Astrocyte (in vitro differentiated cells and primary cell): ENCODE results near the gene TGFB1I1. TPM values are rescaled to one million over a fixed set of nuclear protein-coding genes. Genes with fewer than 3 reads are reported as not detected.
A peak's percentile ranks its signal among the peaks of the same experiment; 100 is the strongest.

Experiments
- DNase-seq: peaks from one replicate; pipeline ENCODE4 v3.0.0-alpha.2; 2010; ENCODE audit warnings: low read depth
- FAIRE-seq: peaks from 2 replicates; lab custom pipeline; 2011; peaks lifted over from hg19 to GRCh38; lab: Jason Lieb, UNC
- H2AFZ ChIP-seq: 2 replicates; pipeline ENCODE4 v1.6.0; 2012; ENCODE audit warnings: low read depth, low read length, inconsistent platforms
- H3K27ac ChIP-seq: 2 replicates; pipeline ENCODE4 v1.5.1; 2011; ENCODE audit warnings: low read depth, low read length, inconsistent platforms
- H3K27me3 ChIP-seq: 2 replicates; pipeline ENCODE4 v1.6.0; 2011; ENCODE audit warnings: low read length, inconsistent platforms; ENCODE audit not compliant: insufficient read depth
- H3K36me3 ChIP-seq: 2 replicates; pipeline ENCODE4 v1.5.1; 2011; ENCODE audit warnings: low read length, inconsistent platforms; ENCODE audit not compliant: insufficient read depth
- H3K4me1 ChIP-seq: 2 replicates; pipeline ENCODE4 v1.5.1; 2011; ENCODE audit warnings: low read length, inconsistent platforms; ENCODE audit not compliant: insufficient read depth
- H3K4me2 ChIP-seq: 2 replicates; pipeline ENCODE4 v1.6.0; 2012; ENCODE audit warnings: low read length, inconsistent platforms
- H3K4me3 ChIP-seq: 2 replicates; pipeline ENCODE4 v1.5.1; 2011; ENCODE audit warnings: low read depth, mild to moderate bottlenecking, low read length, inconsistent platforms; ENCODE audit not compliant: insufficient read depth
- H3K79me2 ChIP-seq: 2 replicates; pipeline ENCODE4 v1.6.0; 2012; ENCODE audit warnings: mild to moderate bottlenecking, low read length, inconsistent platforms; ENCODE audit not compliant: insufficient read depth
- H3K9ac ChIP-seq: 2 replicates; pipeline ENCODE4 v1.6.0; 2012; ENCODE audit warnings: mild to moderate bottlenecking, low read length, inconsistent platforms
- H3K9me3 ChIP-seq: 2 replicates; pipeline ENCODE4 v1.5.1; 2012; ENCODE audit warnings: low read depth, mild to moderate bottlenecking, low read length, inconsistent platforms; ENCODE audit not compliant: insufficient read depth
- H4K20me1 ChIP-seq: 2 replicates; pipeline ENCODE4 v1.6.0; 2012; ENCODE audit warnings: low read length, inconsistent platforms; ENCODE audit not compliant: insufficient read depth
- H3K27ac Mint-ChIP-seq: one replicate; pipeline ENCODE4 v1.8.0; 2021; ENCODE audit warnings: mild to moderate bottlenecking, mixed read lengths; ENCODE audit not compliant: unreplicated experiment
- H3K27me3 Mint-ChIP-seq: one replicate; pipeline ENCODE4 v1.8.0; 2021; ENCODE audit warnings: low read depth, mixed read lengths; ENCODE audit not compliant: unreplicated experiment
- H3K36me3 Mint-ChIP-seq: one replicate; pipeline ENCODE4 v1.8.0; 2021; ENCODE audit warnings: low read depth, mixed read lengths; ENCODE audit not compliant: unreplicated experiment
- H3K4me1 Mint-ChIP-seq: one replicate; pipeline ENCODE4 v1.8.0; 2021; ENCODE audit warnings: low read depth, mixed read lengths; ENCODE audit not compliant: unreplicated experiment
- H3K4me3 Mint-ChIP-seq: one replicate; pipeline ENCODE4 v1.8.0; 2021; ENCODE audit warnings: mild to moderate bottlenecking, moderate library complexity, mixed read lengths; ENCODE audit not compliant: unreplicated experiment
- H3K9me3 Mint-ChIP-seq: one replicate; pipeline ENCODE4 v1.8.0; 2021; ENCODE audit warnings: mild to moderate bottlenecking, mixed read lengths; ENCODE audit not compliant: unreplicated experiment
- CTCF ChIP-seq: IDR thresholded peaks from 2 replicates; pipeline ENCODE4 v1.5.1; 2011; ENCODE audit warnings: low read depth, mild to moderate bottlenecking, inconsistent platforms, low read length, moderate library complexity; ENCODE audit not compliant: insufficient read depth
- EZH2 ChIP-seq: IDR thresholded peaks from 2 replicates; pipeline ENCODE4 v1.6.1; 2012; ENCODE audit warnings: mild to moderate bottlenecking, low read length, inconsistent platforms; ENCODE audit not compliant: insufficient read depth
- total RNA-seq: library from RNA; stranded (reverse); gene quantifications from 2 replicates; pipeline ENCODE4 v1.2.1, GENCODE V29; 2021

TGFB1I1 gene
- total RNA-seq, 1 donor from 2014 or later: 124 TPM

GRCh38 chr16:31430380-31431052, 41.4 kb upstream of the TGFB1I1 start:
- H3K27me3 ChIP-seq: no peaks in the 10 kb centered on the region
- H3K27ac ChIP-seq: no peak overlapping the region
- peaks cover under 1% of the 10 kb centered on the region for H3K9me3 Mint-ChIP-seq
- H3K4me3 Mint-ChIP-seq: no peak overlapping the region
- H3K36me3 Mint-ChIP-seq: no peaks in the 10 kb centered on the region
- H3K4me1 ChIP-seq: no peaks in the 10 kb centered on the region
- H3K9ac ChIP-seq: no peak overlapping the region
- TF ChIP-seq CTCF: no peak
- no peak for TF ChIP-seq EZH2
- H3K4me3 ChIP-seq: no peak overlapping the region
- no peak overlapping the region for H3K4me2 ChIP-seq
- FAIRE-seq (no peak), DNase-seq (no peak)
- no peaks in the 10 kb centered on the region for H3K79me2 ChIP-seq
- no peaks in the 10 kb centered on the region for H3K36me3 ChIP-seq
- H3K4me1 Mint-ChIP-seq: no peaks in the 10 kb centered on the region
- H3K27me3 Mint-ChIP-seq: peaks cover 16% of the 10 kb centered on the region
- H2AFZ ChIP-seq: no peak overlapping the region
- H3K27ac Mint-ChIP-seq: peak overlapping the region; percentile 48
- no peaks in the 10 kb centered on the region for H4K20me1 ChIP-seq
- no peaks in the 10 kb centered on the region for H3K9me3 ChIP-seq

GRCh38 chr16:31435341-31436220, 36.4 kb upstream of the TGFB1I1 start:
- H3K4me3 ChIP-seq: no peak overlapping the region
- FAIRE-seq (no peak), DNase-seq (no peak)
- H3K9ac ChIP-seq: no peak overlapping the region
- TF ChIP-seq EZH2 (no peak), CTCF (no peak)
- no peak overlapping the region for H3K4me2 ChIP-seq
- Mint-ChIP-seq H3K27ac (no peak overlapping the region), H3K4me1 (no peaks in the 10 kb centered on the region), H3K27me3 (peaks cover 11% of the 10 kb centered on the region), H3K4me3 (no peak overlapping the region), H3K9me3 (no peaks in the 10 kb centered on the region), H3K36me3 (no peaks in the 10 kb centered on the region)
- no peak overlapping the region for H2AFZ ChIP-seq
- H3K36me3 ChIP-seq: no peaks in the 10 kb centered on the region
- no peaks in the 10 kb centered on the region for H3K79me2 ChIP-seq
- no peaks in the 10 kb centered on the region for H3K27me3 ChIP-seq
- no peaks in the 10 kb centered on the region for H3K9me3 ChIP-seq
- no peaks in the 10 kb centered on the region for H4K20me1 ChIP-seq
- no peaks in the 10 kb centered on the region for H3K4me1 ChIP-seq
- H3K27ac ChIP-seq: no peak overlapping the region
